Measurements from ENCODE around the gene NOG.

NOG gene

GRCh38 chr17:56597495-56597990, 4.0 kb downstream of the NOG start:
- peak; percentile 67 for DNase-seq

- DNase-seq = no peak
Measured at GRCh38 chr17:56598466-56598865, 5.0 kb downstream of the NOG start.

GRCh38 chr17:56599088-56599487, 5.6 kb downstream of the NOG start:
- DNase-seq = no peak

- DNase-seq = no peak
Measured at GRCh38 chr17:56599566-56599965, 6.1 kb downstream of the NOG start.

- no peak for DNase-seq
Measured at GRCh38 chr17:56600256-56600655, 6.8 kb downstream of the NOG start.

- DNase-seq = no peak
Measured at GRCh38 chr17:56601591-56601990, 8.1 kb downstream of the NOG start.

GRCh38 chr17:56602292-56603130, 9.0 kb downstream of the NOG start:
- no peak for DNase-seq

GRCh38 chr17:56603486-56604238, 10.2 kb downstream of the NOG start:
- no peak for DNase-seq

- no peak for DNase-seq
Measured at GRCh38 chr17:56604691-56605290, 11.3 kb downstream of the NOG start.

- no peak for DNase-seq
Measured at GRCh38 chr17:56608944-56609343, 15.4 kb downstream of the NOG start.

- no peak for DNase-seq
Measured at GRCh38 chr17:56610321-56610720, 16.8 kb downstream of the NOG start.

GRCh38 chr17:56613131-56613530, 19.6 kb downstream of the NOG start:
- DNase-seq = no peak

- no peak for DNase-seq
Measured at GRCh38 chr17:56614522-56614921, 21.0 kb downstream of the NOG start.

GRCh38 chr17:56616239-56616638, 22.7 kb downstream of the NOG start:
- no peak for DNase-seq

GRCh38 chr17:56623383-56623782, 29.9 kb downstream of the NOG start:
- DNase-seq = no peak

GRCh38 chr17:56624309-56624708, 30.8 kb downstream of the NOG start:
- DNase-seq = no peak

GRCh38 chr17:56624912-56625311, 31.4 kb downstream of the NOG start:
- DNase-seq = no peak

GRCh38 chr17:56629531-56630075, 36.1 kb downstream of the NOG start:
- no peak for DNase-seq

GRCh38 chr17:56630202-56630601, 36.7 kb downstream of the NOG start:
- DNase-seq = no peak

GRCh38 chr17:56633681-56634080, 40.2 kb downstream of the NOG start:
- DNase-seq = no peak

- DNase-seq = no peak
Measured at GRCh38 chr17:56635641-56636040, 42.1 kb downstream of the NOG start.

- no peak for DNase-seq
Measured at GRCh38 chr17:56636265-56636664, 42.8 kb downstream of the NOG start.

GRCh38 chr17:56637254-56637653, 43.8 kb downstream of the NOG start:
- DNase-seq = no peak

Measured in left hindlimb (tissue), 1 donor.